Mesenchymal stem cell (in vitro differentiated cells and primary cell): ENCODE measurements around the gene CHMP1A.

Source experiments
- DNase-seq: peaks from one replicate; pipeline ENCODE4 v3.0.0-alpha.2; 2013
- H2AFZ ChIP-seq: one replicate; pipeline ENCODE4 v1.6.1; 2013; ENCODE audit warnings: low read depth, mild to moderate bottlenecking, control low read depth, inconsistent platforms, low read length, moderate library complexity
- H2AK5ac ChIP-seq: 2 replicates; pipeline ENCODE4 v1.6.1; 2013; ENCODE audit warnings: low read length, moderate library complexity, mild to moderate bottlenecking, inconsistent platforms; ENCODE audit not compliant: severe bottlenecking
- H2BK120ac ChIP-seq: one replicate; pipeline ENCODE4 v1.6.1; 2013; ENCODE audit warnings: low read depth, mild to moderate bottlenecking, inconsistent platforms, low read length, moderate library complexity
- H2BK12ac ChIP-seq, 2 experiments: one replicate each; pipeline ENCODE4 v1.6.1; 2013; ENCODE audit warnings: inconsistent platforms in 2 of 2, low read length in 2 of 2, mild to moderate bottlenecking in 2 of 2, moderate library complexity in 2 of 2, control low read depth in 1 of 2
- H2BK15ac ChIP-seq: one replicate; pipeline ENCODE4 v1.6.1; 2013; ENCODE audit warnings: mild to moderate bottlenecking, low read depth, inconsistent platforms; ENCODE audit not compliant: poor library complexity, severe bottlenecking
- H2BK5ac ChIP-seq: 2 replicates; pipeline ENCODE4 v1.6.1; 2013; ENCODE audit warnings: low read depth, mild to moderate bottlenecking, low read length, control low read depth, inconsistent platforms; ENCODE audit not compliant: poor library complexity, severe bottlenecking
- H3K14ac ChIP-seq, 2 experiments: one replicate each; pipeline ENCODE4 v1.6.1; 2013; ENCODE audit warnings: inconsistent platforms in 2 of 2, low read length in 2 of 2, control low read depth in 1 of 2, mild to moderate bottlenecking in 1 of 2, moderate library complexity in 1 of 2
- H3K18ac ChIP-seq, 2 experiments: one replicate each; pipeline ENCODE4 v1.6.1; 2013; ENCODE audit warnings: inconsistent platforms in 2 of 2, low read length in 2 of 2, control low read depth in 1 of 2, low read depth in 1 of 2, mild to moderate bottlenecking in 1 of 2
- H3K23ac ChIP-seq, 2 experiments: one replicate each; pipeline ENCODE4 v1.6.1; 2013; ENCODE audit warnings: inconsistent platforms in 2 of 2, low read length in 2 of 2, mild to moderate bottlenecking in 2 of 2, moderate library complexity in 2 of 2, control low read depth in 1 of 2
- H3K27ac ChIP-seq: 2 replicates; pipeline ENCODE4 v1.5.1; 2013; ENCODE audit warnings: mild to moderate bottlenecking, moderate library complexity, low read length, control low read depth, inconsistent platforms; ENCODE audit not compliant: poor library complexity, severe bottlenecking
- H3K27me3 ChIP-seq, 2 experiments: 2 replicates each; pipeline versions ENCODE4 v1.6.1 to v1.7.0; 2013; ENCODE audit warnings: low read length in 2 of 2, mild to moderate bottlenecking in 2 of 2, moderate library complexity in 2 of 2, control low read depth in 1 of 2, inconsistent platforms in 1 of 2; ENCODE audit not compliant: control insufficient read depth in 1 of 2, insufficient read depth in 1 of 2
- H3K36me3 ChIP-seq, 2 experiments: 2 replicates each; pipeline versions ENCODE4 v1.6.1 to v1.7.0; 2013; ENCODE audit warnings: low read length in 2 of 2, control low read depth in 1 of 2, inconsistent platforms in 1 of 2, low read depth in 1 of 2, mild to moderate bottlenecking in 1 of 2; ENCODE audit not compliant: insufficient read depth in 2 of 2, control insufficient read depth in 1 of 2
- H3K4ac ChIP-seq, 2 experiments: one replicate each; pipeline ENCODE4 v1.6.1; 2013; ENCODE audit warnings: inconsistent platforms in 2 of 2, low read length in 2 of 2, mild to moderate bottlenecking in 2 of 2, moderate library complexity in 2 of 2, control low read depth in 1 of 2, low read depth in 1 of 2
- H3K4me1 ChIP-seq: 2 replicates; pipeline ENCODE4 v1.6.1; 2013; ENCODE audit warnings: low read depth, low read length, control low read depth; ENCODE audit not compliant: control insufficient read depth, insufficient read depth
- H3K4me2 ChIP-seq: 2 replicates; pipeline ENCODE4 v1.6.1; 2013; ENCODE audit warnings: low read length, mild to moderate bottlenecking, inconsistent platforms; ENCODE audit not compliant: poor library complexity, severe bottlenecking
- H3K4me3 ChIP-seq, 2 experiments: 2 replicates each; pipeline versions ENCODE4 v1.5.1 to v1.7.0; 2013; ENCODE audit warnings: low read length in 2 of 2, mild to moderate bottlenecking in 2 of 2, control low read depth in 1 of 2, low read depth in 1 of 2; ENCODE audit not compliant: insufficient read depth in 1 of 2
- H3K79me1 ChIP-seq: replicated peaks from 2 replicates; pipeline ENCODE4 v1.6.1; 2013; ENCODE audit warnings: mild to moderate bottlenecking, control low read depth, low read length, inconsistent platforms; ENCODE audit not compliant: poor library complexity, severe bottlenecking
- H3K9ac ChIP-seq: 2 replicates; pipeline ENCODE4 v1.7.0; 2013; ENCODE audit warnings: mild to moderate bottlenecking, low read length, moderate library complexity
- H3K9me3 ChIP-seq: 2 replicates; pipeline ENCODE4 v1.7.0; 2013; ENCODE audit warnings: mild to moderate bottlenecking, low read length; ENCODE audit not compliant: control insufficient read depth
- H4K8ac ChIP-seq: one replicate; pipeline ENCODE4 v1.6.1; 2013; ENCODE audit warnings: inconsistent platforms, mild to moderate bottlenecking, low read length, moderate library complexity
- H4K91ac ChIP-seq: one replicate; pipeline ENCODE4 v1.6.1; 2013; ENCODE audit warnings: mild to moderate bottlenecking, low read length, inconsistent platforms
- WGBS: methylation state at CpG from one replicate; pipeline ENCODE4 v1.1.7; 2013; ENCODE audit warnings: mixed read lengths; 5-methylcytosine and 5-hydroxymethylcytosine counted together

Gene CHMP1A

DNA sequence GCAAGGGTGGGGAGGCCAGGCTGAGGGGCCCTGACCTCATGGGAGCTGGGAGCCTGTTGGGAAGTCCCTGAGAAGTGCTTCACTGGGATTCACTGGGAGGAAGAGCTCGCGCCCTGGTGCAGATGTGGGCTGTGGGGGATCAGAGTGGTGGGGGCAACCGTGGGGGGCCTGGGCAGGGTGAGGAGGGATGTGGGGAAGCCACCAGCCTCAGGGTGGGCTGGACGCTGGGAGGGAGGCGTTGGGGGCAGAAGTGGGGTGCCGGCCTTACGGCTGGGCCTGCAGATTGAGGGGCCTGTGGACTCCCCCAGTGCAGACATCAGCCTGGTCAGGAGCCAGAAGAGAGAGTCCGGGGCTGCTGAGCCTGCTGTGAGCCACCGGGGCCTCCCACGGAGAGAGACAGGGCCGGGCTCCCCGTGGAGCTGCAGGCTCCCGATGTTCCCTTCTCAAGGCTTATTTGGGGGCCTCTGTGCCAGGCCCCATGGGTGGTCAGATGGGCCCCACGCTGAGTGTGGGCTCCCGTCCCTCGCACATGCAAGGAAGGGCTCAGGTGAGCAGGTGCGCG is 36.3 kb downstream of the CHMP1A start:
- no peak overlapping the region for H2BK15ac ChIP-seq
- H4K91ac ChIP-seq, result no peak overlapping the region
- H3K9ac ChIP-seq, result no peak overlapping the region
- H3K4me2 ChIP-seq, result no peak overlapping the region
- H3K27ac ChIP-seq, result no peak overlapping the region
- no peak overlapping the region for H3K14ac ChIP-seq
- H3K18ac ChIP-seq, result no peak overlapping the region
- H3K79me1 ChIP-seq, result no peaks in the 10 kb centered on the region
- H3K4ac ChIP-seq, result no peak overlapping the region
- no peak overlapping the region for H2AFZ ChIP-seq
- H2BK120ac ChIP-seq, result no peak overlapping the region
- H2BK5ac ChIP-seq, result no peak overlapping the region
- no peak overlapping the region for H4K8ac ChIP-seq
- no peak overlapping the region for H3K23ac ChIP-seq
- 88% methylated on average over 18 of the region's 18 CpGs for WGBS
- peaks cover 27% of the 10 kb centered on the region for H3K4me1 ChIP-seq
- H3K36me3 ChIP-seq, result no peaks in the 10 kb centered on the region
- peaks cover 53 to 76% of the 10 kb centered on the region in 2 experiments for H3K27me3 ChIP-seq
- no peak overlapping the region for H2AK5ac ChIP-seq
- no peak overlapping the region for H2BK12ac ChIP-seq
- H3K9me3 ChIP-seq, result no peaks in the 10 kb centered on the region
- DNase-seq, result no peak
- H3K4me3 ChIP-seq, result no peak overlapping the region

DNA sequence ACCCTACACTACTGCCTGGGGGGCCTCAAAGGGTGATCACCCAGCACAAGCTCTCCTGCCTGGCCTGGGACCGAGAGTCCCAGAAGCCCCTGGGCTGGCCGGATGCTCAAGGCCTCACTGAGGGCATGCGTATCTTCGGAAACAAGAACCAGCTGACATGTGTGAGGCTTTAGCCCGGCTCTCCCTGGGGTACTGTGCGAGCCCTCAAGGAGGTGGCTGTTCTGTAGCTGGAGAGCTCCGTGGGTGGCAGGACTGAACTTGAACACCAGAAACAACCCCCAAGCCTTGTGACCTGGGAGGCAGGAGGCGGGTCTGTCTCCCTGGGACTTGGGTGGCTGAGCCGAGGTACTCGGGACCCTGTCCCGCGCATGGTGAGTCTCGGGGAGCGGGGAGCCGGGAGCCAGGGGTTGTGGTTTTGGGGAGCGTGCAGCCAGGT is 37.1 kb downstream of the CHMP1A start:
- Histone ChIP-seq H3K14ac (no peak overlapping the region), H3K4ac (no peak overlapping the region), H3K4me3 (no peak overlapping the region), H3K23ac (no peak overlapping the region), H3K36me3 (no peaks in the 10 kb centered on the region), H3K18ac (no peak overlapping the region), H2AFZ (no peak overlapping the region), H4K8ac (no peak overlapping the region), H3K4me1 (peaks cover 27% of the 10 kb centered on the region), H2BK120ac (no peak overlapping the region), H3K27me3 (peaks cover 48 to 75% of the 10 kb centered on the region in 2 experiments), H3K27ac (no peak overlapping the region), H2BK5ac (no peak overlapping the region), H3K9ac (no peak overlapping the region), H2BK15ac (no peak overlapping the region), H3K4me2 (no peak overlapping the region), H3K79me1 (no peaks in the 10 kb centered on the region), H2BK12ac (no peak overlapping the region), H3K9me3 (no peaks in the 10 kb centered on the region), H2AK5ac (no peak overlapping the region), H4K91ac (no peak overlapping the region)
- DNase-seq, result no peak
- WGBS, result 80% methylated on average over 16 of the region's 16 CpGs

DNA sequence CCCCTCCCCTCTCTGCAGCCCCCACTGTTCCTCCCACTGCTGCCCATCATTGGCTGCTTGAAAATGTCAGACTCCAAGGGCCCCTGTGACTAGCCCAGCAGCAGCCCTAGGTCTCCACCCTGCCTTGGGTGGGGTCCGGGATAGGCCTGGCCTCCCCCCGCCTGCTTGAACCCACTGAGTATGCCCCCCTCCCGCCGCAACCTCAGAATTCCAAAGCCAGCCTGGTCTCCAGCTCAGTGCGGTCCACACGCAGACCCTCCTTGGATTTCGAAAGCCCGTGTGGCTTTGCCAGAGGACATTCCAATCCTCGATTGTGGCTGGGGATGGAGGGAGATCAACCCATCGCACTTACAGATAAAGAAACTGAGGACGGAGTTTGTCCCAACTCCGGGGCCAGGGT is 37.7 kb downstream of the CHMP1A start:
- Histone ChIP-seq H3K79me1 (no peaks in the 10 kb centered on the region), H3K9me3 (no peaks in the 10 kb centered on the region), H2BK15ac (no peak overlapping the region), H2BK5ac (no peak overlapping the region), H2AK5ac (no peak overlapping the region), H2BK120ac (no peak overlapping the region), H3K4me3 (no peak overlapping the region), H3K18ac (no peak overlapping the region), H3K14ac (no peak overlapping the region), H3K27ac (no peak overlapping the region), H3K4me2 (no peak overlapping the region), H4K8ac (no peak overlapping the region), H2AFZ (no peak overlapping the region), H3K9ac (no peak overlapping the region), H2BK12ac (no peak overlapping the region), H3K4ac (no peak overlapping the region), H3K4me1 (peaks cover 27% of the 10 kb centered on the region), H3K23ac (no peak overlapping the region), H3K36me3 (no peaks in the 10 kb centered on the region), H3K27me3 (peaks cover 43 to 75% of the 10 kb centered on the region in 2 experiments), H4K91ac (no peak overlapping the region)
- DNase-seq, result no peak
- 48% methylated on average over 12 of the region's 12 CpGs for WGBS

DNA sequence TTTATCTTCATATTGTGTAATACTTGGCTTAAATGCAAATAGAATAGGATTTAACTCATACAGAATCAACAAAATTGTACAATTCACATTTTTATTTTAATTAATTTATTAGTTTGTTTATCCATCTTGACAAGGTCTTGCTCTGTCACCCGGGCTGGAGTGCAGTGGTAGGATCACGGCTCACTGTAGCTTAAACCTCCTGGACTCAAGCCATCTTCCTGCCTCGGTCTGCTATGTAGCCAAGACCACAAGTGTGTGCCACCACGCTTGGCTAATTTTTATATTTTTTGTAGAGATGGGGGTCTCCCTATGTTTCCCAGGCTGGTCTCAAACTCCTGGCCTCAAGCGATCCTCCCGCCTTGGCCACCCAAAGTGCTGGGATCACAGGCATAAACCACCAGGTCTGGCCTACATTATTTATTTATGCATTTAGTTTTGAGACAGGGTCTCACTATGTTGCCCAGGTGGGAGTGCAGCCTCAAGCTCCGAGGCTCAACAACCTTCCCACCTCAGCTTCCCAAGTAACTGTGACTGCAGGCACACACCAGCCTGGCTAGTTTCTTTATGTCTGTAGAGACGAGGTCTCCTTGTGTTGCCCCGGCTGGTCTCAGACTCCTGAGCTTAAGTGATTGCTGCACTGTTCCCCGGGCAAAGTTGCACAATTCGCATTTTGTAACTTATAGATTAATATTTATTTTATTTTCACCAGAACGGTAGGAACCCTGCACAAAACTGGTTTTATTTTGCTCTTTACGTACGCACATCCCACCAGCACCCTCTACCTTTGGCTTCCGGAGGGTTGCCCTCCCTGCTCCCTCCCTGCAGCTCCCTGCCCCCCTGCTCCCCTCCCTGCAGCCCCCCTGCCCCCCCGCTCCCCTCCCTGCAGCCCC is 39.2 kb downstream of the CHMP1A start:
- 65% methylated on average over 14 of the region's 16 CpGs for WGBS
- no peak overlapping the region for H4K91ac ChIP-seq
- no peak overlapping the region for H3K4ac ChIP-seq
- no peak overlapping the region for H2BK5ac ChIP-seq
- H2AFZ ChIP-seq, result no peak overlapping the region
- H3K4me3 ChIP-seq, result no peak overlapping the region
- H4K8ac ChIP-seq, result no peak overlapping the region
- no peaks in the 10 kb centered on the region for H3K79me1 ChIP-seq
- DNase-seq, result no peak
- no peak overlapping the region for H3K23ac ChIP-seq
- no peak overlapping the region for H3K9ac ChIP-seq
- H2AK5ac ChIP-seq, result no peak overlapping the region
- no peak overlapping the region for H3K18ac ChIP-seq
- no peak overlapping the region for H3K14ac ChIP-seq
- no peaks in the 10 kb centered on the region for H3K36me3 ChIP-seq
- no peaks in the 10 kb centered on the region for H3K9me3 ChIP-seq
- peaks cover 28 to 68% of the 10 kb centered on the region in 2 experiments for H3K27me3 ChIP-seq
- no peak overlapping the region for H2BK12ac ChIP-seq
- H3K4me1 ChIP-seq, result peaks cover 24% of the 10 kb centered on the region
- no peak overlapping the region for H3K4me2 ChIP-seq
- H3K27ac ChIP-seq, result no peak overlapping the region
- H2BK120ac ChIP-seq, result no peak overlapping the region
- no peak overlapping the region for H2BK15ac ChIP-seq
